KOPT-K1 (cell line): ENCODE measurements around the gene HES4.

Experiments used
- H3K27ac ChIP-seq: fragments of 200-600 bp; sonication (generic); 2 replicates; pipeline ENCODE4 v1.5.1; 2016; ENCODE audit warnings: antibody characterized with exemption, mild to moderate bottlenecking, low read depth, low read length; ENCODE audit not compliant: poor library complexity, severe bottlenecking
- H3K36me3 ChIP-seq: fragments of 200-600 bp; sonication (generic); 2 replicates; pipeline ENCODE4 v1.5.1; 2017; ENCODE audit warnings: antibody characterized with exemption, mild to moderate bottlenecking, low read length, moderate library complexity; ENCODE audit not compliant: insufficient read depth
- H3K9me3 ChIP-seq: fragments of 200-600 bp; sonication (generic); 2 replicates; pipeline ENCODE4 v1.5.1; 2017; ENCODE audit warnings: antibody characterized with exemption, low read length, mild to moderate bottlenecking; ENCODE audit not compliant: insufficient read depth, poor library complexity, severe bottlenecking

HES4 gene

GRCh38 chr1:964691-965525, 35.0 kb downstream of the HES4 start:
- Histone ChIP-seq H3K27ac (no peak overlapping the region), H3K36me3 (no peaks in the 10 kb centered on the region), H3K9me3 (no peaks in the 10 kb centered on the region)

GRCh38 chr1:963746-964525, 36.0 kb downstream of the HES4 start:
- no peaks in the 10 kb centered on the region for H3K9me3 ChIP-seq
- no peaks in the 10 kb centered on the region for H3K36me3 ChIP-seq
- H3K27ac ChIP-seq = no peak overlapping the region

GRCh38 chr1:963301-963651, 36.6 kb downstream of the HES4 start:
- H3K36me3 ChIP-seq = no peaks in the 10 kb centered on the region
- H3K9me3 ChIP-seq = no peaks in the 10 kb centered on the region
- H3K27ac ChIP-seq = no peak overlapping the region

- Histone ChIP-seq H3K9me3 (no peaks in the 10 kb centered on the region), H3K36me3 (no peaks in the 10 kb centered on the region), H3K27ac (no peak overlapping the region)
Measured at GRCh38 chr1:962381-963300, 37.3 kb downstream of the HES4 start.

GRCh38 chr1:961132-961669, 38.7 kb downstream of the HES4 start:
- no peaks in the 10 kb centered on the region for H3K9me3 ChIP-seq
- peaks cover 9% of the 10 kb centered on the region for H3K36me3 ChIP-seq
- H3K27ac ChIP-seq = no peak overlapping the region

GRCh38 chr1:960363-961131, 39.4 kb downstream of the HES4 start, which contains the start of gene KLHL17:
KLHL17 (plus strand) TSS chr1:960584; CDS start chr1:960694, 110 bp downstream.
- H3K9me3 ChIP-seq = no peaks in the 10 kb centered on the region
- H3K36me3 ChIP-seq = peaks cover 16% of the 10 kb centered on the region
- H3K27ac ChIP-seq = peak within 1 kb of the TSS; percentile 34

GRCh38 chr1:959731-960362, 40.0 kb downstream of the HES4 start:
- H3K27ac ChIP-seq = peak overlapping the region; percentile 34

GRCh38 chr1:958823-959730, 40.8 kb downstream of the HES4 start, which contains the start of gene NOC2L:
NOC2L (minus strand) TSS chr1:959256; CDS start chr1:959240, 16 bp downstream.
- Histone ChIP-seq H3K36me3 (peaks cover 31% of the 10 kb centered on the region), H3K9me3 (no peaks in the 10 kb centered on the region), H3K27ac (peak within 1 kb of the TSS; percentile 59)

More at GRCh38 chr1:959731-960362, 40.0 kb downstream of the HES4 start:
- no peaks in the 10 kb centered on the region for H3K9me3 ChIP-seq
- H3K36me3 ChIP-seq = peaks cover 23% of the 10 kb centered on the region

GRCh38 chr1:956636-957035, 43.3 kb downstream of the HES4 start:
- Histone ChIP-seq H3K36me3 (peaks cover 55% of the 10 kb centered on the region), H3K27ac (no peak overlapping the region), H3K9me3 (no peaks in the 10 kb centered on the region)

GRCh38 chr1:955474-955873, 44.4 kb downstream of the HES4 start:
- H3K36me3 ChIP-seq = peaks cover 67% of the 10 kb centered on the region

GRCh38 chr1:954927-955326, 45.0 kb downstream of the HES4 start:
- Histone ChIP-seq H3K27ac (no peak overlapping the region), H3K36me3 (peaks cover 72% of the 10 kb centered on the region), H3K9me3 (no peaks in the 10 kb centered on the region)

More at GRCh38 chr1:955474-955873, 44.4 kb downstream of the HES4 start:
- Histone ChIP-seq H3K27ac (no peak overlapping the region), H3K9me3 (no peaks in the 10 kb centered on the region)

GRCh38 chr1:953524-954320, 46.2 kb downstream of the HES4 start:
- H3K36me3 ChIP-seq = peaks cover 84% of the 10 kb centered on the region
- no peaks in the 10 kb centered on the region for H3K9me3 ChIP-seq
- no peak overlapping the region for H3K27ac ChIP-seq
